Measurements from ENCODE around the gene EEF1G. TPM values are rescaled to one million over a fixed set of nuclear protein-coding genes. Genes with fewer than 3 reads are reported as not detected.

Gene EEF1G
- total and polyA plus RNA-seq, 2 of the 13 experiments (the other 11 are each of a cell fraction or from before 2014, with no cell fraction given): 1,787 to 2,144 TPM

DNA sequence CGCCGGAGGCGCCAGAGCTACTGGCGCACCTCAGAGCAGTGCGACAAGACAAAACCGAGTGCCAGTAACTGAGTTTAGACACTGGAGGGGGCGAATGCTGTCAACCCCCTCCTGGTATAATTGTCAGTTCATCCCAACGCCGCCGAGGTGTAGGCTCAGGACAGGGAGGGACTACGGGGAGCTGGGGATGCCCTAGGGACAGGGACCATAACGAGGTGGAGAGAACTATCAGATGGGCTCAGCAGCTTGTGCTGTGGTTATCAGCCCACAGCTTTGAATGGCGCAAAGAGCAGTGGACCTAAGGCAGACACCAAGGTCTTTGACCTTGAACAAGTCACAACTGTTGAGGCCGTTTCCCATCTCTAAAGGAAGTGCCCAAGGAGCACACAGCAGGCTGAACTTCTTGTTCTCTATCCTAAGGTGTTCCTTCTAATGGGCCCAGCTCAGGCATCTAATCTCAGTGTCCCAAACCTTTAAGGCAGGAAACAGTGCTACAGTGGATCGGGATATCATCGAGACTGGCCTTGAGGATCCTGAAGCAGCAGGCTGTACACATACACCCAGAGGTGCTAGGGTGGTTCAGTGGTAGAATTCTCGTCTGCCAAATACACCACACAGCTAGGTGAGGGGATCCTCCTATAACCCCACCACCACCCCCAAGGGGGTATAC, 18.6 kb upstream of the EEF1G start (continued):
- TF ChIP-seq BCLAF1 (IDR thresholded peaks at IDR 0.05) (no peak), ZNF335 (CRISPR knock-in tag; IDR thresholded peaks at IDR 0.05) (no peak), TARDBP (CRISPR knock-in tag; IDR thresholded peaks at IDR 0.05) (no peak), GMEB1 (CRISPR knock-in tag; IDR thresholded peaks at IDR 0.05; ENCODE audit: borderline replicate concordance) (no peak), ZNF558 (CRISPR knock-in tag; IDR thresholded peaks at IDR 0.05; ENCODE audit: borderline replicate concordance) (no peak), ZNF652 (CRISPR knock-in tag; IDR thresholded peaks at IDR 0.05; ENCODE audit: borderline replicate concordance, low read depth) (no peak), SCMH1 (CRISPR knock-in tag; IDR thresholded peaks at IDR 0.05; ENCODE audit: borderline replicate concordance) (no peak), MTA1 (CRISPR knock-in tag; IDR thresholded peaks at IDR 0.05; ENCODE audit: borderline replicate concordance) (no peak), ZNF562 (CRISPR knock-in tag; IDR thresholded peaks at IDR 0.05; ENCODE audit: borderline replicate concordance) (no peak), TEAD2 (CRISPR knock-in tag; IDR thresholded peaks at IDR 0.05) (no peak), ZNF430 (CRISPR knock-in tag; IDR thresholded peaks at IDR 0.05) (no peak), CREM (IDR thresholded peaks at IDR 0.05) (no peak), CREM (CRISPR knock-in tag; IDR thresholded peaks at IDR 0.05) (no peak), HOXD1 (CRISPR knock-in tag; IDR thresholded peaks at IDR 0.05) (no peak), ZNF333 (CRISPR knock-in tag; IDR thresholded peaks at IDR 0.05; ENCODE audit: borderline replicate concordance) (no peak), BRCA1 (CRISPR knock-in tag; IDR thresholded peaks at IDR 0.05) (no peak), HNF4A (CRISPR knock-in tag; IDR thresholded peaks at IDR 0.05) (peak; percentile 14; the same call in 1 of the 2 replicates), POLR2AphosphoS2 (IDR thresholded peaks at IDR 0.05; ENCODE audit: low read depth, low read length) (no peak), DNMT1 (CRISPR knock-in tag; IDR thresholded peaks at IDR 0.05) (no peak), NFE2L1 (CRISPR knock-in tag; IDR thresholded peaks at IDR 0.05; ENCODE audit: borderline replicate concordance) (no peak), ZNF766 (CRISPR knock-in tag; IDR thresholded peaks at IDR 0.05; ENCODE audit: borderline replicate concordance) (no peak), NR2F2 (IDR thresholded peaks at IDR 0.05; ENCODE audit: borderline replicate concordance, low read depth) (peak; percentile 7; the same call in 1 of the 2 replicates), ZNF850 (CRISPR knock-in tag; conservative IDR thresholded peaks at IDR 0.05) (no peak), FOXA3 (CRISPR knock-in tag; IDR thresholded peaks at IDR 0.05) (no peak), PRMT3 (CRISPR knock-in tag; IDR thresholded peaks at IDR 0.05; ENCODE audit: borderline replicate concordance, low read depth) (no peak), ETV5 (CRISPR knock-in tag; IDR thresholded peaks at IDR 0.05; ENCODE audit: borderline replicate concordance) (no peak), RAD21 (CRISPR knock-in tag; IDR thresholded peaks at IDR 0.05) (no peak)
- TF ChIP-seq, protein P1, sequence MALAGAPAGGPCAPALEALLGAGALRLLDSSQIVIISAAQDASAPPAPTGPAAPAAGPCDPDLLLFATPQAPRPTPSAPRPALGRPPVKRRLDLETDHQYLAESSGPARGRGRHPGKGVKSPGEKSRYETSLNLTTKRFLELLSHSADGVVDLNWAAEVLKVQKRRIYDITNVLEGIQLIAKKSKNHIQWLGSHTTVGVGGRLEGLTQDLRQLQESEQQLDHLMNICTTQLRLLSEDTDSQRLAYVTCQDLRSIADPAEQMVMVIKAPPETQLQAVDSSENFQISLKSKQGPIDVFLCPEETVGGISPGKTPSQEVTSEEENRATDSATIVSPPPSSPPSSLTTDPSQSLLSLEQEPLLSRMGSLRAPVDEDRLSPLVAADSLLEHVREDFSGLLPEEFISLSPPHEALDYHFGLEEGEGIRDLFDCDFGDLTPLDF (CRISPR knock-in tag; IDR thresholded peaks at IDR 0.05): no peak

All from HepG2 (cell line).